GM12878 (cell line): ENCODE results near the gene TMSB4X. TPM values are rescaled to one million over a fixed set of nuclear protein-coding genes. Genes with fewer than 3 reads are reported as not detected.

Source experiments
- ATAC-seq: fragments of 200-7000 bp; cut with Tn5 transposase; 3 replicates; pipeline ENCODE4 v1.9.1; 2020; ENCODE audit warnings: mild to moderate bottlenecking, moderate library complexity
- BruUV-seq: library from RNA; stranded (reverse); fragments of 400-500 nt; replicated peaks from 2 replicates; lab custom pipeline; 2021; lab: Mats Ljungman, UMichigan
- CTCF ChIA-PET: fragments of 300-600 bp; sonication (Branson Sonifier 250); formaldehyde crosslinking; extraction: SDS; loops from one replicate; lab custom pipeline; 2021; ENCODE audit warnings: inconsistent platforms; lab: Yijun Ruan, JAX
- POLR2A ChIA-PET: fragments of 350-600 bp; formaldehyde crosslinking; extraction: SDS; loops from one replicate; lab custom pipeline; 2021; ENCODE audit warnings: inconsistent platforms; lab: Charles Lee
- RAD21 ChIA-PET: fragments of 300-600 bp; sonication (Branson Sonifier 250); formaldehyde crosslinking; loops from one replicate; lab custom pipeline; 2023; ENCODE audit warnings: antibody characterized with exemption; ENCODE audit not compliant: unreplicated experiment; lab: Charles Lee
- SMC1A ChIA-PET: fragments of 300-600 bp; sonication (Branson Sonifier 250); formaldehyde crosslinking; loops from one replicate; lab custom pipeline; 2023; ENCODE audit not compliant: unreplicated experiment, uncharacterized antibody; lab: Charles Lee
- DNase-seq: peaks from one replicate; pipeline ENCODE4 v3.0.0-alpha.2; 2011; ENCODE audit warnings: low read depth, low spot score
- FAIRE-seq: peaks from 3 replicates; lab custom pipeline; 2011; peaks lifted over from hg19 to GRCh38; lab: Jason Lieb, UNC
- H2AFZ ChIP-seq: 2 replicates; pipeline ENCODE4 v1.6.0; 2011; ENCODE audit warnings: low read depth, low read length, control low read depth; ENCODE audit not compliant: control insufficient read depth
- H3K27ac ChIP-seq: 2 replicates; pipeline ENCODE4 v1.5.1; 2011; ENCODE audit warnings: control low read depth; ENCODE audit not compliant: control insufficient read depth, insufficient read depth
- H3K27me3 ChIP-seq, 2 experiments: replicated peaks in 1 of 2; 2 replicates each; pipeline versions ENCODE4 v1.6.0 to v1.6.1; 2011; ENCODE audit warnings: low read length in 1 of 2; ENCODE audit not compliant: control insufficient read depth in 2 of 2, insufficient read depth in 2 of 2
- H3K36me3 ChIP-seq, 2 experiments: 2 replicates each; pipeline ENCODE4 v1.5.1; 2011; ENCODE audit warnings: low read length in 1 of 2; ENCODE audit not compliant: control insufficient read depth in 2 of 2, insufficient read depth in 2 of 2
- H3K4me1 ChIP-seq: 2 replicates; pipeline ENCODE4 v1.6.1; 2011; ENCODE audit warnings: mild to moderate bottlenecking, low read length, moderate library complexity, mixed read lengths; ENCODE audit not compliant: control insufficient read depth, insufficient read depth
- H3K4me2 ChIP-seq: 2 replicates; pipeline ENCODE4 v1.6.0; 2011; ENCODE audit warnings: control low read depth; ENCODE audit not compliant: control insufficient read depth, insufficient read depth
- H3K4me3 ChIP-seq: fragments of 200-600 bp; sonication (generic); 2 replicates; pipeline ENCODE4 v1.5.1; 2016
- H3K79me2 ChIP-seq: 2 replicates; pipeline ENCODE4 v1.6.0; 2011; ENCODE audit warnings: low read length; ENCODE audit not compliant: control insufficient read depth, insufficient read depth
- H3K9ac ChIP-seq: 2 replicates; pipeline ENCODE4 v1.8.0; 2011; ENCODE audit warnings: low read length, control low read depth, mixed read lengths; ENCODE audit not compliant: control insufficient read depth, insufficient read depth
- H3K9me3 ChIP-seq: replicated peaks from 3 replicates; pipeline ENCODE4 v1.5.1; 2011; ENCODE audit warnings: mild to moderate bottlenecking, low read length; ENCODE audit not compliant: control insufficient read depth, insufficient read depth
- H4K20me1 ChIP-seq: 2 replicates; pipeline ENCODE4 v1.6.0; 2011; ENCODE audit not compliant: control insufficient read depth, insufficient read depth
- ATF7 ChIP-seq: fragments of 450-650 bp; IDR thresholded peaks from 2 replicates; pipeline ENCODE4 v1.6.1; 2016; ENCODE audit warnings: low read depth, mild to moderate bottlenecking
- BCL3 ChIP-seq: IDR thresholded peaks from 2 replicates; pipeline ENCODE4 v1.6.1; 2011; ENCODE audit warnings: borderline replicate concordance, low read depth, mild to moderate bottlenecking, moderate library complexity, low read length; ENCODE audit not compliant: insufficient read depth, poor library complexity, severe bottlenecking
- IKZF2 ChIP-seq, 2 experiments: fragments of 450-650 bp; IDR thresholded peaks; 2 replicates each; pipeline ENCODE4 v1.6.1; 2017; ENCODE audit warnings: mild to moderate bottlenecking in 2 of 2, moderate library complexity in 2 of 2
- IRF5 ChIP-seq: fragments of 450-650 bp; IDR thresholded peaks from 2 replicates; pipeline ENCODE4 v1.6.1; 2017; ENCODE audit warnings: borderline replicate concordance
- PRDM15 ChIP-seq: fragments of 450-650 bp; formaldehyde crosslinking; IDR thresholded peaks from 2 replicates; pipeline ENCODE4 v1.4.0; 2020; ENCODE audit warnings: mild to moderate bottlenecking, moderate library complexity
- WGBS: methylation state at CpG from one replicate; pipeline ENCODE4 v1.1.6; 2016; ENCODE audit warnings: low lambda C conversion rate; ENCODE audit not compliant: insufficient replicate concordance, insufficient coverage; ENCODE audit errors: missing lambda C conversion rate; 5-methylcytosine and 5-hydroxymethylcytosine counted together
- in situ Hi-C: fragments of 300-500 bp; cut with MboI; formaldehyde crosslinking; loops from 9 replicates; pipeline ENCODE4 v1.14.3; 2018; ENCODE audit warnings: mixed read lengths
- intact Hi-C: fragments of 100-400 bp; cut with micrococcal nuclease; formaldehyde crosslinking; loops from one replicate; pipeline ENCODE4 v1.14.2; 2022; ENCODE audit not compliant: unreplicated experiment
- polyA plus RNA-seq, 11 experiments: library from polyadenylated mRNA; depleted of rRNA in 4 of 11; unstranded in 6 of 11; stranded (reverse) in 5 of 11; fragments of >200 nt; fragmentation: Nextera tagmentation in 4 of 11; fragmentation: Illumina TruSeq in 1 of 11; extraction: Ambion mirVana in 4 of 11; extraction: Trizol in 1 of 11; gene quantifications; 1 replicate in 1 of 11; 2 replicates in 10 of 11; pipeline versions ENCODE4 v1.2.1 to v1.2.3, GENCODE V29; 2011 to 2016; ENCODE audit warnings: inconsistent platforms in 2 of 11, missing spikeins in 2 of 11, low read depth in 1 of 11
- total RNA-seq, 4 experiments: library from RNA; depleted of rRNA in 3 of 4; stranded (reverse); fragments of >200 nt in 3 of 4; fragmentation: Illumina TruSeq in 1 of 4; extraction: Trizol in 1 of 4; gene quantifications; 2 replicates each; pipeline versions ENCODE4 v1.2.1 to v1.2.3, GENCODE V29; 2013 to 2021
- TF ChIP-seq, protein P1 (sequence below): IDR thresholded peaks from 2 replicates; pipeline ENCODE4 v1.6.1; 2012; ENCODE audit warnings: low read depth, low read length, improper control_type of control experiment

TMSB4X gene
- total and polyA plus RNA-seq, 10 of the 15 experiments (the other 5 are each of a cell fraction or from before 2014, with no cell fraction given) = 13,924 to 37,234 (median 23,705) TPM

- 48% methylated on average over 4 of the region's 4 CpGs for WGBS
- Histone ChIP-seq H3K36me3 (no peaks in the 10 kb centered on the region), H3K4me1 (peaks cover 51% of the 10 kb centered on the region), H4K20me1 (no peaks in the 10 kb centered on the region), H3K27me3 (no peaks in the 10 kb centered on the region), H3K9ac (peak overlapping the region; percentile 65), H2AFZ (no peak overlapping the region), H3K4me3 (peak overlapping the region; percentile 32; the same call in 1 of the 2 replicates), H3K4me2 (peak overlapping the region; percentile 53), H3K9me3 (no peaks in the 10 kb centered on the region), H3K27ac (peak overlapping the region; percentile 99), H3K79me2 (peaks cover 33% of the 10 kb centered on the region)
- no peak for TF ChIP-seq BCL3
- TF ChIP-seq IRF5 = no peak
- TF ChIP-seq IKZF2 (IDR thresholded peaks at IDR 0.05) = peak in 1 of 2 experiments; percentile 10; a peak in 1 of 4 replicates
- TF ChIP-seq PRDM15 (CRISPR knock-in tag) = no peak
- no peak for TF ChIP-seq ATF7
- TF ChIP-seq, protein P1, sequence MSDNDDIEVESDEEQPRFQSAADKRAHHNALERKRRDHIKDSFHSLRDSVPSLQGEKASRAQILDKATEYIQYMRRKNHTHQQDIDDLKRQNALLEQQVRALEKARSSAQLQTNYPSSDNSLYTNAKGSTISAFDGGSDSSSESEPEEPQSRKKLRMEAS = no peak
- ChIA-PET RAD21 (interaction anchor here (1.0 to 15.5 kb wide), 11 partner anchors 8 to 533 kb away, joined by 3 to 549 read pairs (median 25); partner anchors contain the start of gene TMSB4X), SMC1A (interaction anchor here (1.2 to 18.8 kb wide), 9 partner anchors 7 to 533 kb away, joined by 3 to 632 read pairs (median 35); partner anchors contain the start of gene TMSB4X), POLR2A (interaction anchor here (1.3 to 7.7 kb wide), 5 partner anchors 19 to 133 kb away, joined by 3 to 138 read pairs (median 6); partner anchors contain the start of gene TMSB4X), CTCF (interaction anchor here (0.7 to 6.4 kb wide), 8 partner anchors 8 to 533 kb away, joined by 3 to 37 read pairs (median 8); no protein-coding TSS in a partner anchor)
- no peak for DNase-seq
- ATAC-seq = no peak
- intact Hi-C loops = loop anchor here (10.0 kb wide), 1 partner anchor 740 kb away; no protein-coding TSS in a partner anchor
- in situ Hi-C loops = loop anchor here (5.0 to 25.0 kb wide), 4 partner anchors 132 to 1070 kb away; partner anchors contain the start of genes GEMIN8 and TCEANC
- no peak for FAIRE-seq
- no TSS peak for BruUV-seq
These were observed 19.9 kb upstream of the TMSB4X start for GRCh38 chrX:12954981-12955380.
